ENCODE results near the gene RNF167. TPM values are rescaled to one million over a fixed set of nuclear protein-coding genes. Genes with fewer than 3 reads are reported as not detected.

The RNF167 gene
- total and polyA plus RNA-seq, 2 of the 4 experiments (the other 2 are of a cell fraction) = 13.1 to 79.5 TPM

DNA sequence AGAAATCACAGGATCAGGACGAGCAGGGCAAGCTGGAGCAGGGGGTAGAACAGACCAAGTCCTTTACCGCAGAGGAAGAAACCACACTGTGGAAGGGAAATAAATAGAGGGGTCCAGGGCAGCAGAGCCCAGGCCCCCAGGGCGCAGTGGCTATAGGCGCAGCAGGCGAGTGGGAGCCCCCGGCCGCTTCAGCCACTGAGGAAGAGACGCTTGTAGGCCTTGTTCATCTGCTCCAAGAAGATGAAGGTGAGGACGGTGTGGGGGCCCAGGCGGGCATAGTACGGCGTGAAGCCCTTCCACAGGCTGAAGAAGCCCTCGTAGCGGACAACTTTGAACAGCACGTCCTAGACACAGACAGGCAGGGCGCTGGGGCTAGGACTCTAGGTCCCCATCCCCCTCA lies 2.5 kb upstream of the RNF167 start:
- intact Hi-C loops (cut with micrococcal nuclease) = no loop called here
- in situ Hi-C loops (cut with MboI; ENCODE audit: low sequenced_read_pairs) = no loop called here

More for the DNA sequence above, 2.5 kb upstream of the RNF167 start:
- no TSS peak for BruUV-seq (replicated peaks)
- H4K91ac ChIP-seq (ENCODE audit: insufficient read depth, low read depth, low read length) = no peak overlapping the region
- H3K56ac ChIP-seq (ENCODE audit: extremely low read depth, insufficient read depth, low read length) = no peak overlapping the region
- no peak overlapping the region for H2AK5ac ChIP-seq (ENCODE audit: low read depth, low read length)
- dilution Hi-C loops (cut with HindIII; ENCODE audit: low sequenced_read_pairs, unreplicated experiment) = no loop called here
- peaks cover 17 to 37% of the 10 kb centered on the region in 2 experiments; a peak in 3 of 4 replicates for H3K79me1 ChIP-seq (ENCODE audit: low read depth in 1 of 2, low read length in 2 of 2)
- no peak overlapping the region for H3K23ac ChIP-seq (ENCODE audit: low read depth, low read length)
- H3K4me1 ChIP-seq (ENCODE audit: control insufficient read depth, insufficient read depth, low read length) = peaks cover 14% of the 10 kb centered on the region
- 90% methylated on average over 2 of the region's 16 CpGs; no CpG with 5 or more reads in 1 of the 2 experiments for WGBS, 2 experiments (ENCODE audit: extremely low coverage in 2 of 2, insufficient read length in 1 of 2)
- peaks cover 17% of the 10 kb centered on the region for H3K9me1 ChIP-seq (ENCODE audit: insufficient read depth, low read length)
- DNase-seq (no peak), ATAC-seq (ENCODE audit: low read depth) (no peak)
- H3K27me3 ChIP-seq (ENCODE audit: control insufficient read depth, insufficient read depth, low read length) = no peaks in the 10 kb centered on the region
- ChIA-PET POLR2A (ENCODE audit: unreplicated experiment) (no interaction called here), CTCF (no interaction called here)
- H2BK20ac ChIP-seq (ENCODE audit: low read depth, low read length) = no peak overlapping the region
- no peak overlapping the region for H3K9ac ChIP-seq (ENCODE audit: low read depth, low read length)
- no peak for TF ChIP-seq RAD21 (IDR thresholded peaks at IDR 0.05; ENCODE audit: low read length)
- no peak for TF ChIP-seq SMC3 (IDR thresholded peaks at IDR 0.05; ENCODE audit: low read depth, low read length)
- no peak for TF ChIP-seq RFX5 (IDR thresholded peaks at IDR 0.05; ENCODE audit: low read depth, low read length)
- TF ChIP-seq, protein P1, sequence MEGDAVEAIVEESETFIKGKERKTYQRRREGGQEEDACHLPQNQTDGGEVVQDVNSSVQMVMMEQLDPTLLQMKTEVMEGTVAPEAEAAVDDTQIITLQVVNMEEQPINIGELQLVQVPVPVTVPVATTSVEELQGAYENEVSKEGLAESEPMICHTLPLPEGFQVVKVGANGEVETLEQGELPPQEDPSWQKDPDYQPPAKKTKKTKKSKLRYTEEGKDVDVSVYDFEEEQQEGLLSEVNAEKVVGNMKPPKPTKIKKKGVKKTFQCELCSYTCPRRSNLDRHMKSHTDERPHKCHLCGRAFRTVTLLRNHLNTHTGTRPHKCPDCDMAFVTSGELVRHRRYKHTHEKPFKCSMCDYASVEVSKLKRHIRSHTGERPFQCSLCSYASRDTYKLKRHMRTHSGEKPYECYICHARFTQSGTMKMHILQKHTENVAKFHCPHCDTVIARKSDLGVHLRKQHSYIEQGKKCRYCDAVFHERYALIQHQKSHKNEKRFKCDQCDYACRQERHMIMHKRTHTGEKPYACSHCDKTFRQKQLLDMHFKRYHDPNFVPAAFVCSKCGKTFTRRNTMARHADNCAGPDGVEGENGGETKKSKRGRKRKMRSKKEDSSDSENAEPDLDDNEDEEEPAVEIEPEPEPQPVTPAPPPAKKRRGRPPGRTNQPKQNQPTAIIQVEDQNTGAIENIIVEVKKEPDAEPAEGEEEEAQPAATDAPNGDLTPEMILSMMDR (conservative IDR thresholded peaks at IDR 0.05; ENCODE audit: low read depth, low read length) = no peak
- TF ChIP-seq, protein P2, sequence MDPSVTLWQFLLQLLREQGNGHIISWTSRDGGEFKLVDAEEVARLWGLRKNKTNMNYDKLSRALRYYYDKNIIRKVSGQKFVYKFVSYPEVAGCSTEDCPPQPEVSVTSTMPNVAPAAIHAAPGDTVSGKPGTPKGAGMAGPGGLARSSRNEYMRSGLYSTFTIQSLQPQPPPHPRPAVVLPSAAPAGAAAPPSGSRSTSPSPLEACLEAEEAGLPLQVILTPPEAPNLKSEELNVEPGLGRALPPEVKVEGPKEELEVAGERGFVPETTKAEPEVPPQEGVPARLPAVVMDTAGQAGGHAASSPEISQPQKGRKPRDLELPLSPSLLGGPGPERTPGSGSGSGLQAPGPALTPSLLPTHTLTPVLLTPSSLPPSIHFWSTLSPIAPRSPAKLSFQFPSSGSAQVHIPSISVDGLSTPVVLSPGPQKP (IDR thresholded peaks at IDR 0.05; ENCODE audit: borderline replicate concordance, low read depth, low read length) = no peak
- TF ChIP-seq, protein P3, sequence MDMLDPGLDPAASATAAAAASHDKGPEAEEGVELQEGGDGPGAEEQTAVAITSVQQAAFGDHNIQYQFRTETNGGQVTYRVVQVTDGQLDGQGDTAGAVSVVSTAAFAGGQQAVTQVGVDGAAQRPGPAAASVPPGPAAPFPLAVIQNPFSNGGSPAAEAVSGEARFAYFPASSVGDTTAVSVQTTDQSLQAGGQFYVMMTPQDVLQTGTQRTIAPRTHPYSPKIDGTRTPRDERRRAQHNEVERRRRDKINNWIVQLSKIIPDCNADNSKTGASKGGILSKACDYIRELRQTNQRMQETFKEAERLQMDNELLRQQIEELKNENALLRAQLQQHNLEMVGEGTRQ (IDR thresholded peaks at IDR 0.05; ENCODE audit: low read depth, low read length) = no peak
- no peak for TF ChIP-seq FOS (IDR thresholded peaks at IDR 0.05; ENCODE audit: low read depth, low read length)
- TF ChIP-seq CHD1 (IDR thresholded peaks at IDR 0.05; ENCODE audit: low read depth, low read length) = no peak
- TF ChIP-seq BHLHE40 (IDR thresholded peaks at IDR 0.05; ENCODE audit: low read depth, low read length) = no peak
- no peak for TF ChIP-seq MAZ (IDR thresholded peaks at IDR 0.05; ENCODE audit: borderline replicate concordance, low read depth, low read length)
- no peak for TF ChIP-seq RCOR1 (IDR thresholded peaks at IDR 0.05; ENCODE audit: insufficient replicate concordance, low read length)
- TF ChIP-seq CEBPB (IDR thresholded peaks at IDR 0.05; ENCODE audit: low read depth, low read length) = no peak
- TF ChIP-seq MAFK (IDR thresholded peaks at IDR 0.05; ENCODE audit: low read depth, low read length) = no peak
- peaks cover 22% of the 10 kb centered on the region for H3K36me3 ChIP-seq (ENCODE audit: control insufficient read depth, insufficient read depth, low read length)
- H2BK15ac ChIP-seq (ENCODE audit: low read depth, low read length) = no peak overlapping the region
- no peak overlapping the region for H3K4ac ChIP-seq (ENCODE audit: low read depth, low read length)
- H3K18ac ChIP-seq (ENCODE audit: low read depth, low read length) = no peak overlapping the region
- no peaks in the 10 kb centered on the region for H3K9me3 ChIP-seq (ENCODE audit: control insufficient read depth, insufficient read depth, low read length)
- H2BK5ac ChIP-seq (ENCODE audit: low read depth, low read length, poor library complexity, severe bottlenecking) = no peak overlapping the region
- H3K4me2 ChIP-seq (ENCODE audit: low read depth, low read length) = no peak overlapping the region
- no peak overlapping the region for H4K8ac ChIP-seq (ENCODE audit: low read depth in 2 of 2, low read length in 2 of 2)
- H2AFZ ChIP-seq (replicated peaks; ENCODE audit: low read length, poor library complexity) = no peak overlapping the region
- no peak overlapping the region for H2AK9ac ChIP-seq (replicated peaks; ENCODE audit: low read depth, low read length, poor library complexity)
- peaks cover 13% of the 10 kb centered on the region; the same call in 1 of the 2 replicates for H4K20me1 ChIP-seq (ENCODE audit: insufficient read depth, low read length)
- H4K5ac ChIP-seq (ENCODE audit: low read depth, low read length) = no peak overlapping the region
- no peak overlapping the region for H3K14ac ChIP-seq (replicated peaks; ENCODE audit: low read depth, low read length)
- no peak overlapping the region for H3K4me3 ChIP-seq (ENCODE audit: insufficient read depth, low read depth, low read length)
- H3K27ac ChIP-seq (ENCODE audit: insufficient read depth, low read length) = no peak overlapping the region
- no peak overlapping the region for H2BK120ac ChIP-seq (ENCODE audit: low read depth, low read length)
